Colonic mucosa (tissue), 4 donors: ENCODE results near the gene MOGAT3. TPM values are rescaled to one million over a fixed set of nuclear protein-coding genes. Genes with fewer than 3 reads are reported as not detected.

Source experiments
- DNase-seq: peaks from one replicate; pipeline ENCODE4 v3.0.0-alpha.2; 2020
- H3K27ac ChIP-seq: fragments of 200-600 bp; one replicate; pipeline ENCODE4 v1.8.0; 2021
- H3K27me3 ChIP-seq: fragments of 200-600 bp; one replicate; pipeline ENCODE4 v1.8.0; 2021
- H3K36me3 ChIP-seq: fragments of 200-600 bp; one replicate; pipeline ENCODE4 v1.8.0; 2021
- H3K4me1 ChIP-seq: fragments of 200-600 bp; one replicate; pipeline ENCODE4 v1.8.0; 2021; ENCODE audit warnings: mild to moderate bottlenecking
- H3K4me3 ChIP-seq: fragments of 200-600 bp; one replicate; pipeline ENCODE4 v1.8.0; 2021
- H3K9ac ChIP-seq, 2 donors: one replicate each; pipeline ENCODE4 v1.7.0; 2013; ENCODE audit warnings: control low read depth in 2 of 2, low read depth in 2 of 2, low read length in 2 of 2
- H3K9me3 ChIP-seq: fragments of 200-600 bp; one replicate; pipeline ENCODE4 v1.8.0; 2021
- CTCF ChIP-seq: fragments of 200-600 bp; IDR thresholded peaks from one replicate; pipeline ENCODE4 v1.8.0; 2022; ENCODE audit warnings: antibody characterized with exemption, mild to moderate bottlenecking
- intact Hi-C: fragments of 100-400 bp; cut with DNase I; formaldehyde crosslinking; loops from one replicate; pipeline ENCODE4 v1.14.1; 2022
- total RNA-seq, 2 donors: library from RNA; stranded (reverse); fragmentation: NEBNext Ultra II Directional in 1 of 2; extraction: Animal tissue kit (Norgen Biotek cat#: 25700) in 1 of 2; gene quantifications; one replicate each; pipeline ENCODE4 v1.2.1, GENCODE V29; 2021
- donor health status: healthy.
- donor health status: DM: no; HTN: no; CAD: no.
- donor health status: DM: no; HTN: no; CAD: no.

MOGAT3 gene
- total RNA-seq, 2 donors from 2014 or later, result 33.2 to 47.7 TPM

- DNase-seq, result peak; percentile 34
- no peaks in the 10 kb centered on the region for H3K36me3 ChIP-seq
- peak overlapping the region; percentile 82 to 89 for H3K9ac ChIP-seq
- H3K4me3 ChIP-seq, result peak overlapping the region; percentile 74
- H3K4me1 ChIP-seq, result peaks cover 6% of the 10 kb centered on the region
- H3K27me3 ChIP-seq, result no peaks in the 10 kb centered on the region
- peak overlapping the region; percentile 93 for H3K27ac ChIP-seq
- TF ChIP-seq CTCF, result no peak
- no peaks in the 10 kb centered on the region for H3K9me3 ChIP-seq
- intact Hi-C loops, result no loop called here
Observed at GRCh38 chr7:101243646-101244374, 43.0 kb upstream of the MOGAT3 start.

DNA sequence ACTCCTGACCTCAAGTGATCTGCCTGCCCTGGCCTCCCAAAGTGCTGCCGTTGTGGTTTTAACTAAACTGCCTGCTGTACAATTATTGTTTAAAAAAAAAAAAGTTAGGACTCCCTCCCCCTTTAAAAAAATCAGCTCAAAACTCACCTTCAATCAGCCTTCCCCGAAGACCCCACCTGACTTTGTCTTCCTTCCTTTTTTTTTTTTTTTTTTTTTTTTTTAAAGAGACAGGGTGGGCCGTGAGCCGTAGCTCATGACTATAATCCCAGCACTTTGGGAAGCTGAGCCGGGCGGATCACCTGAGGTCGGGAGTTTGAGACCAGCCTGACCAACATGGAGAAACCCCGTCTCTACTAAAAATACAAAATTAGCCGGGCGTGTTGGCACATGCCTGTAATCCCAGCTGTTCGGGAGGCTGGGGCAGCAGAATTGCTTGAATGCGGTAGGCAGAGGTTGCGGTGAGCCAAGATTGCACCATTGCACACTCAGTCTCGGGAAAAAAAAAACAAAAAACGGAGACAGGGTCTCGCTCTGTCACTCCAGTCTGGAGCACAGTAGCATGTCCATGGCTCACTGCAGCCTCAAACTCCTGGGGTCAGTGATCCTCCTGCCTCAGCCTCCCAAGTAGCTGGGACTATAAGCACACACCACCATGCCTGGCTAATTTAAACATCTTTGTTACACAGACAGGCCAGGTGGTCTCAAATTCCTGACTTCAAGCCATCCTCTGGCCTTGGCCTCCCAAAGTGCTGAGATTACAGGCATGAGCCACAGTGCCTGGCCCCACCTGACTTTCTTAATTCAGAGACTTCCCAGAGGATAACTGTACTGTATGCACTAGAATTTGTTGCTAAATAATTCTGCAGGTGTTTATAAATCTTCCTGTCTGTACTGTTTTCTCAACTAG is 40.9 kb upstream of the MOGAT3 start:
- TF ChIP-seq CTCF, result no peak
- H3K4me3 ChIP-seq, result no peak overlapping the region
- H3K27me3 ChIP-seq, result no peaks in the 10 kb centered on the region
- H3K9ac ChIP-seq, result no peak overlapping the region
- no peak overlapping the region for H3K27ac ChIP-seq
- H3K9me3 ChIP-seq, result no peaks in the 10 kb centered on the region
- no peak for DNase-seq
- peaks cover 6% of the 10 kb centered on the region for H3K4me1 ChIP-seq
- intact Hi-C loops, result no loop called here
- no peaks in the 10 kb centered on the region for H3K36me3 ChIP-seq

DNA sequence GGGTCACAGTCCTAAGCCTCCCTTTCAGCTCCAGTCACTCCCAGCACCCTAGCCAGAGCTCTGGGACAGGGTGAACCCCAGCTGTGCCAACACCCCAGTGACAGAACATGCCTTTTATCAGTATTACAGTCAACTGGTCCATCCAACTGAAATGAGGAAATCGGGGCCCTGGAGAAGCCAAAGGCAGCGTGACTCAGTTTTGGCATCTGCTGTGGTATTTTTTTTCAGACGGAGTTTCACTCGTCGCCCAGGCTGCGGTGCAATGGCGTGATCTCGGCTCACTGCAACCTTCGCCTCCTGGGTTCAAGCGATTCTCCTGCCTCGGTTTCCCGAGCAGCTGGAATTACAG is 40.2 kb upstream of the MOGAT3 start:
- Histone ChIP-seq H3K4me1 (peaks cover 6% of the 10 kb centered on the region), H3K27me3 (no peaks in the 10 kb centered on the region), H3K9me3 (no peaks in the 10 kb centered on the region), H3K36me3 (no peaks in the 10 kb centered on the region), H3K4me3 (no peak overlapping the region), H3K9ac (no peak overlapping the region), H3K27ac (no peak overlapping the region)
- intact Hi-C loops, result no loop called here
- no peak for DNase-seq
- TF ChIP-seq CTCF, result no peak

- no peaks in the 10 kb centered on the region for H3K36me3 ChIP-seq
- no peak overlapping the region for H3K4me3 ChIP-seq
- no peaks in the 10 kb centered on the region for H3K9me3 ChIP-seq
- TF ChIP-seq CTCF, result no peak
- DNase-seq, result no peak
- H3K9ac ChIP-seq, result no peak overlapping the region
- H3K27ac ChIP-seq, result no peak overlapping the region
- H3K4me1 ChIP-seq, result peaks cover 6% of the 10 kb centered on the region
- no peaks in the 10 kb centered on the region for H3K27me3 ChIP-seq
- intact Hi-C loops, result no loop called here
Observed at GRCh38 chr7:101240226-101241014, 39.6 kb upstream of the MOGAT3 start.

DNA sequence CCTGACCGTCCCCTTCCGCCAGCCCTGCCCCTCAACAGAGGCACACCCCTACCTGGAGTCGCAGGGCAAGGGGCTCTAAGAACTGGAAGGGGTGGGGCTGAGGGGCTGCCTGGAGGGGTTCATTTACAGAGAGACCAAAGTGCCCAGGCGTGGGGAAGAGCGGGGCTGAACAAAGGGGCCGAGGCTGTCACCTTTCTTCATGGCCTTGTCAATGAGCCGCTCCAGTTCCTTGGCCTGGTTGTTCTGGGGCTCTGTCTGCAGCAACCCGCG is 39.0 kb upstream of the MOGAT3 start:
- no peak overlapping the region for H3K27ac ChIP-seq
- H3K36me3 ChIP-seq, result no peaks in the 10 kb centered on the region

More for the DNA sequence above, 39.0 kb upstream of the MOGAT3 start:
- Histone ChIP-seq H3K9me3 (no peaks in the 10 kb centered on the region), H3K27me3 (no peaks in the 10 kb centered on the region), H3K4me3 (no peak overlapping the region), H3K9ac (no peak overlapping the region), H3K4me1 (peaks cover 6% of the 10 kb centered on the region)
- TF ChIP-seq CTCF, result no peak
- no peak for DNase-seq
- intact Hi-C loops, result no loop called here
